SU-DHL-6 (cell line): ENCODE results near the gene L2HGDH.

Experiments used
- H2AFZ ChIP-seq: fragments of 200-600 bp; sonication (generic); 2 replicates; pipeline ENCODE4 v1.6.1; 2014; ENCODE audit warnings: low read depth, mild to moderate bottlenecking, moderate library complexity, mixed read lengths, antibody characterized with exemption, low read length; ENCODE audit not compliant: severe bottlenecking
- H3F3A ChIP-seq: fragments of 200-600 bp; shearing (Covaris generic); 2 replicates; pipeline ENCODE4 v1.6.0; 2016; ENCODE audit warnings: antibody characterized with exemption, mild to moderate bottlenecking; ENCODE audit not compliant: insufficient read depth
- H3K27ac ChIP-seq: fragments of 200-600 bp; sonication (generic); 2 replicates; pipeline ENCODE4 v1.5.1; 2016; ENCODE audit warnings: low read depth, mild to moderate bottlenecking, low read length, moderate library complexity, mixed read lengths
- H3K27me3 ChIP-seq: fragments of 200-600 bp; sonication (generic), shearing (Covaris generic); 2 replicates; pipeline ENCODE4 v1.6.0; 2014; ENCODE audit warnings: mild to moderate bottlenecking, low read length
- H3K36me3 ChIP-seq: fragments of 200-600 bp; sonication (generic); 2 replicates; pipeline ENCODE4 v1.6.1; 2014; ENCODE audit warnings: mild to moderate bottlenecking, low read length, mixed read lengths
- H3K4me2 ChIP-seq: fragments of 300-600, 200-600 bp; shearing (Covaris generic), sonication (generic); 2 replicates; pipeline ENCODE4 v1.6.0; 2014; ENCODE audit warnings: low read length, low read depth, mild to moderate bottlenecking; ENCODE audit not compliant: poor library complexity, severe bottlenecking
- H3K4me3 ChIP-seq: fragments of 200-600 bp; sonication (generic); 2 replicates; pipeline ENCODE4 v1.5.1; 2014; ENCODE audit warnings: antibody characterized with exemption, low read length, mild to moderate bottlenecking, mixed read lengths; ENCODE audit not compliant: insufficient read depth, poor library complexity, severe bottlenecking
- H3K79me2 ChIP-seq: fragments of 200-600 bp; sonication (generic); 2 replicates; pipeline ENCODE4 v1.6.1; 2014; ENCODE audit warnings: mild to moderate bottlenecking, low read length, moderate library complexity; ENCODE audit not compliant: insufficient read depth
- H3K9ac ChIP-seq: fragments of 200-600 bp; sonication (generic); 2 replicates; pipeline ENCODE4 v1.7.0; 2014; ENCODE audit warnings: mild to moderate bottlenecking, low read length
- H3K9me2 ChIP-seq: fragments of 200-600 bp; sonication (generic); replicated peaks from 2 replicates; pipeline ENCODE4 v1.6.1; 2014; ENCODE audit warnings: low read length; ENCODE audit not compliant: insufficient read depth
- H3K9me3 ChIP-seq: fragments of 200-600 bp; sonication (generic); 2 replicates; pipeline ENCODE4 v1.6.1; 2014; ENCODE audit warnings: low read length, mixed read lengths; ENCODE audit not compliant: insufficient read depth
- H4K20me1 ChIP-seq: fragments of 200-600 bp; sonication (generic); 2 replicates; pipeline ENCODE4 v1.6.1; 2014; ENCODE audit warnings: low read depth, mild to moderate bottlenecking, antibody characterized with exemption, low read length, moderate library complexity, mixed read lengths
- EZH2phosphoT487 ChIP-seq: fragments of 200-600 bp; sonication (generic), shearing (Covaris generic); conservative IDR thresholded peaks from 2 replicates; pipeline ENCODE4 v1.6.1; 2018; ENCODE audit warnings: mild to moderate bottlenecking, antibody characterized with exemption, low read length, moderate library complexity, mixed read lengths
- TF ChIP-seq, protein P1 (sequence below): fragments of 200-600 bp; sonication (generic); IDR thresholded peaks from one replicate; pipeline ENCODE4 v1.5.1; 2017; ENCODE audit warnings: antibody characterized with exemption, mild to moderate bottlenecking, low read length, moderate library complexity; ENCODE audit not compliant: insufficient read depth, poor library complexity, severe bottlenecking

L2HGDH gene

DNA sequence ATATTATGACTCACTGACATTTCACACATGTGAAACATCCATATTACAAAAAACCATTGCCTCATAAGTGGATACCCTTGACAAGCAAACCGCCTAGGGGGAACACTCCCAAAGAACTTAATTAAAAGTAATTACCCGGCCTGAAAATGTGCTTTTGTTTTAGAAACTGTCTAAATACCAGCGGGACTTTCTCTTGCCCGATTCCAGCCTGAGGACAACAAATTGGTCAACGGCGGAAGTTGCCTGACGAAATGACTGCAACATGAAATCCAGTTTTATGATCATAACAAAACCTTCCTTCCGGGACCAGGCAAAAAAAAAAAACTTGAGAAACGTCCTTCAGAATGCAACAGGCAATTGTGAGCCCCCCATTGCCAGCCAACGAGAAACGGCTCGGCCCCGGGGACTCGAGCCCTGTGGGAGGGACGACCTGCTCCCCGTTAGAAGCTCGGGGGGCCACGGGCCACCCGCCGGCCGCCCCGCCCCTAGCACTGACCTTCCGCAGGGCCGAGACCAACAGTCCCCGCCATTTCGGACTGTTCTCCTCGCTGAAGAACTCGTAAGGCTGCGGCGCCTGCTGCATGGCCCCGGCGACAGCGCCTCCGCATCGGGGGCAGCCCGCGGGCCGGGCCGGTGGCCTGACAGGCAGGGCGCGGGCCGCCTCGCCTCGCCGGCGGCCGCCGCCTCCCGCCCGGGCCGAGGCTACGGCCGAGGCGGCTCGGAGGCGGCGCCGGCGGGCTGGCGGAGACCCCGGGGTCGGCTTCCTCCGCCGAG lies 81.1 kb downstream of the L2HGDH start:
- Histone ChIP-seq H3K4me2 (peak overlapping the region; percentile 87), H3K27ac (peak overlapping the region; percentile 66), H3K36me3 (no peaks in the 10 kb centered on the region), H3K9me3 (no peaks in the 10 kb centered on the region), H3K9ac (peak overlapping the region; percentile 80), H3K4me3 (peak overlapping the region; percentile 81), H4K20me1 (no peaks in the 10 kb centered on the region; the same call in 1 of the 2 replicates), H3K9me2 (no peaks in the 10 kb centered on the region), H2AFZ (peak overlapping the region; percentile 89), H3K79me2 (peaks cover 47% of the 10 kb centered on the region), H3K27me3 (no peaks in the 10 kb centered on the region), H3F3A (peaks cover 16% of the 10 kb centered on the region; the same call in 1 of the 2 replicates)
- no peak for TF ChIP-seq EZH2phosphoT487
- TF ChIP-seq, protein P1, sequence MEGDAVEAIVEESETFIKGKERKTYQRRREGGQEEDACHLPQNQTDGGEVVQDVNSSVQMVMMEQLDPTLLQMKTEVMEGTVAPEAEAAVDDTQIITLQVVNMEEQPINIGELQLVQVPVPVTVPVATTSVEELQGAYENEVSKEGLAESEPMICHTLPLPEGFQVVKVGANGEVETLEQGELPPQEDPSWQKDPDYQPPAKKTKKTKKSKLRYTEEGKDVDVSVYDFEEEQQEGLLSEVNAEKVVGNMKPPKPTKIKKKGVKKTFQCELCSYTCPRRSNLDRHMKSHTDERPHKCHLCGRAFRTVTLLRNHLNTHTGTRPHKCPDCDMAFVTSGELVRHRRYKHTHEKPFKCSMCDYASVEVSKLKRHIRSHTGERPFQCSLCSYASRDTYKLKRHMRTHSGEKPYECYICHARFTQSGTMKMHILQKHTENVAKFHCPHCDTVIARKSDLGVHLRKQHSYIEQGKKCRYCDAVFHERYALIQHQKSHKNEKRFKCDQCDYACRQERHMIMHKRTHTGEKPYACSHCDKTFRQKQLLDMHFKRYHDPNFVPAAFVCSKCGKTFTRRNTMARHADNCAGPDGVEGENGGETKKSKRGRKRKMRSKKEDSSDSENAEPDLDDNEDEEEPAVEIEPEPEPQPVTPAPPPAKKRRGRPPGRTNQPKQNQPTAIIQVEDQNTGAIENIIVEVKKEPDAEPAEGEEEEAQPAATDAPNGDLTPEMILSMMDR = no peak

DNA sequence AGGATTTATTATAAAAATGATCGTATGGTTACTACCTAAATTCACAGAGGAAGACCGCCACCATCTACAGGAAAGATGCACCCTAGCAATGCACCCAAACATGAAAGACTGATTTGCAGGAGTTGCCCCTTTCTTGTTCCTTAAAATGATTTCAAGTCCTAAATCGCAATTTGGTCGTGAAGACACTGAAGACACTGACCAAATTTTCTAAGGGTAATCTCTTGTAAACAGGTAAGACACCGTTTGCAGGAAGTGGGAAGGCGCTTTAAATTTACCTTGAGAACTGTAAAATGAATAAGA lies 81.7 kb downstream of the L2HGDH start:
- Histone ChIP-seq H3K79me2 (peaks cover 52% of the 10 kb centered on the region), H4K20me1 (no peaks in the 10 kb centered on the region; the same call in 1 of the 2 replicates), H3K27me3 (no peaks in the 10 kb centered on the region), H3K9me2 (no peaks in the 10 kb centered on the region), H3K9ac (peak overlapping the region; percentile 80), H3F3A (peaks cover 16% of the 10 kb centered on the region; the same call in 1 of the 2 replicates), H3K9me3 (no peaks in the 10 kb centered on the region), H2AFZ (peak overlapping the region; percentile 89), H3K4me3 (peak overlapping the region; percentile 81), H3K4me2 (peak overlapping the region; percentile 83), H3K36me3 (no peaks in the 10 kb centered on the region), H3K27ac (peak overlapping the region; percentile 66)
- TF ChIP-seq, protein P1 = no peak
- no peak for TF ChIP-seq EZH2phosphoT487

DNA sequence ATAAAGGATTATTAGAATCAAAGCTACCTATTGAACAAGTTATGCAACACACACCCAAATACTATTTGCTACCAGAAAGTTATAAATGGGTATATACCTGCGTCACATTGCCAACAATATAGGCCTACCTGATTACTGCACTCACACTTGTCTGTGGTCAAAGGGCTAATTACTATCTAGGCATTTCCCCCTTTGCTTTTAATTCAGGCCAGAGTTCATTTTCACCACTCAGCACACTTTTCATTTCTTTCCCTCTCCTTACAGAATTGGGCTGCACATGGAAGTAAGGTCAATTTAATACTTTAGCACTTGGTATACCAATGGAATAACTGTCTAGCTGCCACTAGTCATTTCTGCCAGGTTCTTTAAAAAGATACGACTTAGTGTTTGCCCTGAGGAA lies 82.3 kb downstream of the L2HGDH start:
- peak overlapping the region; percentile 80 for H3K9ac ChIP-seq
- TF ChIP-seq, protein P1 = no peak
- TF ChIP-seq EZH2phosphoT487 = no peak
- H2AFZ ChIP-seq = no peak overlapping the region
- peaks cover 18% of the 10 kb centered on the region; the same call in 1 of the 2 replicates for H3F3A ChIP-seq
- no peaks in the 10 kb centered on the region for H3K9me3 ChIP-seq
- peak overlapping the region; percentile 83 for H3K4me2 ChIP-seq
- H3K9me2 ChIP-seq = no peaks in the 10 kb centered on the region
- peak overlapping the region; percentile 81 for H3K4me3 ChIP-seq
- H3K27ac ChIP-seq = no peak overlapping the region
- H4K20me1 ChIP-seq = no peaks in the 10 kb centered on the region; the same call in 1 of the 2 replicates
- H3K79me2 ChIP-seq = peaks cover 59% of the 10 kb centered on the region
- no peaks in the 10 kb centered on the region for H3K27me3 ChIP-seq
- no peaks in the 10 kb centered on the region for H3K36me3 ChIP-seq
